A204.1 (cell line): ENCODE measurements around the gene RFX7.

Experiments used
- FAIRE-seq: peaks from 2 replicates; lab custom pipeline; 2012; peaks lifted over from hg19 to GRCh38; lab: Jason Lieb, UNC

The RFX7 gene

DNA sequence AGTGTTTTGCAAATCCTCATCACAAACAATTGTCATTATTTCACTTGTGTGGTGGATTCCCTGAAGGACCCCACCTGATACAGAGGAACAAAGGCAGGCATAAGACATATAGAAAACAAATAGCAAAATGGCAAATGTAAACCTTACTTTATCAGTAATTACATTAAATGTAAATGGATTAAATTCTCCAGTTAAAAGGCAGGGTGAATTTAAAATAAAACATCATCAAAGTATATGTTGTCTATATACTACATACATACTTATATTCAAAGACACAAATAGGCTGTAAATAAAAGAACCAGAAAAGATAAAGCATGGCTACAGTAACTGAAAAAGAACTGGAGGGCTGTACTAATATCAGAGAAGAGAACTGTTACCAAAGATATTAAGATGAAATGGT lies 117.3 kb downstream of the RFX7 start:
- peak; percentile 9 for FAIRE-seq

DNA sequence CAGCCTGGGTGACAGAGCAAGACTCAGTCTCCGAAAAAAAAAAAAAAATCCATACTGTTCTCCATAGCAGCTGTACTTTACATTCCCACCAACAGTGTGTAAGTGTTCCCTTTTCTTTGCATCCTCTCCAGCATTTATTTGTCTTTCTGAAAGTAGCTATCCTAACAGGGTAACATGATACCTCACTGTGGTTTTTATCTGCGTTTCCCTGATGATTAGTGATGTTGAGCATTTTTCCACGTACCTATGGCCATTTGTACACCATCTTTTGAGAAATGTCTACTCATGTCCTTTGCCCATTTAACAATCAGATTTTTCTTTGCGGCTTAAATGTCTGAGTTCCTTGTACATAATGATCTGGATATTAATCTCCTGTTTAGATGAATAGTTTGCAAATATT lies 119.3 kb downstream of the RFX7 start:
- FAIRE-seq = no peak

DNA sequence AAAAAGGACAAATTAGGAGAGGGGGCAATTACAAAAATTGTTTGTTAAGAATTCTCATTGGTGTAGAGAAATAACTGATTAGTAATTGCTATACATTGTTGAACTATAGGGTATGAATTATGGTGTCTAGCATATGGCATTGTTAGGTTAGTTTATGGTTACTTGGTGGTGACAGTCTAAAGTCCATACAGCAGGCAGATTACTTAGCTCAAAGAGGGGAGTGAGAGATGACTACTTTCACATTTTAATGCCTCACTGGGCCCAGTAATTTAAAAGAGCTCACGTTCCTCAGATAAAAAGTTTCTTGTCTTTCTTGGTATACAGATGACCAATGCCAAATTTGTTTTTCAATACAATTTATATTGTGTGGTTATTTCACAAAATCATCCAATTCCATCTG lies 137.8 kb downstream of the RFX7 start:
- FAIRE-seq = no peak

DNA sequence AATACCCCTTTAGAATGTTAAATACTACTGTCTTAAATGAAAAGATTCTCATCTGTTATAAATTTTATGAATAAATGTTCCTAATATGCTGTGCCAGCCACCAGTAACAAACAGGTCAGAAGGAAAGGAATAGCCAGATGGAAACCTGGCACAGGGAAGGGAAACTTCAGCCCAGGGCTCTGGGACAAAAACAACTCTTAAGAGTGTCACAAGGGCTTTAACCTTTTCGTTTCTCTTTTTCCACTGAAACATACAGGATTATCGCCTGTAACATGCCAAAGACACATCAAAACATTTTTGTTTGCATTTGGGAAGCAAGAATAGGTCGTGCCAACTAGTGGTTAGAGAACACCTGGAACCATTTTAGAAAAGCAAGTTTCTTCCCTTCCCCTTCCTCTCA lies 141.2 kb downstream of the RFX7 start:
- no peak for FAIRE-seq

DNA sequence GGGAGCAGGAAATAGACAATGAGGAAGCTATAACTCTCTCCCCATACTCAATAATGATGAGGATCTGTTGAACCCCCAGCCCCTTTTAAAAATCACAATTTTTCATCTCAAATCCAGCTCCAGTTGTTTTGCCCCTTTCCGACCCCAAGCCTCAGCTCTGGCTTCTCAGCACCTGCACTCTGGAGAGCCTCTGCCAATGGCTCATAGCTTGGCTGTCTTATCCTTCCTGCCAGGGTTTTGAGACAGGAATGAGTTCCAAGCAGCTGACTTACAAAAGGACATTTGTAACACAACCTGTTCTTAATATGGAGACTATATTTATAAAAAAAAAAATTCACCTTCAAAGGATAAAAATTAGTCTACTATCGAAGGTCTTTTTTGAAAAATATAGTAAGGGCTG lies 144.4 kb downstream of the RFX7 start:
- FAIRE-seq = no peak

DNA sequence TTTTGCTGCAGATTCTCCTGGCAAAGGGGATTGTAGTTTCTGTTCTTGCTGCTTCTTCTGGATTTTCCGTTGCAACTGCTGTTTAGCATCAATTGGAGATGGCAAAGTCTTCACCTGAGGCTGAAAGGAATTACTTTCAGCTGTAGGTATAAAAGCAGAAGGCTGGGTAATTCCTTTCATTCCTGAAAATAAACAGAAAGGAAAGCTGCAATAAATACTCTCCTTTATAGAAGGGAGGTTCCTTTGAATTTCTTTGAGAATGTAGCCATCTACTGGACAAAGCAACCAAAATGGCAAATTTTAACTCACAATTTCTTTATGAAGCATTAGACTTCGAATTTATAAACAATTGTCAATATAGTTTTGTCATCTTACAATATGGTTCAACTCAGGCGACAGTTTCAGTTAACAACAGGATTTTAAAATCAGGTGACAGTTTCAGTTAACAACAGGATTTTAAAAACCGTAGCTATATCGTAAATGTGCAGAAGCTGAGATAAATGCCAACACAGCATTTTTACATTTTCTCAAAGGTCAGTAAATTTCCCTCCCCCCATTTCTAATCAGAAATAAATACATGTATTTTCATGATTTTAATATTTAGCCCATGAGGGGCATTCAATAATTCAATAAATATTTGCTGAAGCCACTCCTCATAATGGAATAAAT lies 145.3 kb downstream of the RFX7 start:
- FAIRE-seq = peak; percentile 80

DNA sequence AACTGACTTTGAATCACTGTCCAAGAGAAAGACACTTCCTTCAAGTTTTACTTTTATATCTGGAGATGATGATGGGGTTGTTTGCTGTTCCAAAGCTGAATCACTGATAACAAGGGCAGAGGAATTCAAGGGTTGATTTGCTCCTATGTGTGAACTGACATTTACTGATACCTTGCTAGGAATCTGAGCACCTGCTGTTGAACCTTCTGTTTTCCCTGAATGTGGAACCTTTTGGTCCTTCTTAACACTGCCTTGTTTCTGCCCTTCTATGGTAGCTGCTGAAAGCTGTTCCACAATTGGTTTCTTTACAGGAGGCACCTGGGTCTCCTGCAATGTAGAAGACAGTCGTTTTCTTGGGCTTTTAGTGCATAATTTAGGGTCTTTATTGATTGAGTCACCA lies 148.3 kb downstream of the RFX7 start:
- no peak for FAIRE-seq

DNA sequence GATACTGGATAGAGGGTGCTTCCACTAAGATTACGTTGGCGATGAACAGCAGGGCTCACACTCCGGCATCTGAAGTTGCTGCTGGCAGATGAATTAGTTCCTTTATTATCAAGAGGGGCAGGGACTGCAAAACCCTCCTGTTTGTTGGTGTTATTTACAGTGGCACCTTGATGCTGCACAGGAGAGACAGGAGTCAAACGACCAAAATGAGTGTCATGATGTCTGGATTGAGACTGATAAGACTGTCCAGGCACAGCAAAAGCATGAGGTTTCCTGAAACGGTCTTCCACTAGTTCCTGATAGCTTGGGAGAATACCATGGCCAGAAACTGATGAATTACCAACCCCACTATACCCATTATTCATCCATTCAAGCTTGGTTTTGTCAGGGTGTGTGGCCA lies 149.5 kb downstream of the RFX7 start:
- FAIRE-seq = no peak

DNA sequence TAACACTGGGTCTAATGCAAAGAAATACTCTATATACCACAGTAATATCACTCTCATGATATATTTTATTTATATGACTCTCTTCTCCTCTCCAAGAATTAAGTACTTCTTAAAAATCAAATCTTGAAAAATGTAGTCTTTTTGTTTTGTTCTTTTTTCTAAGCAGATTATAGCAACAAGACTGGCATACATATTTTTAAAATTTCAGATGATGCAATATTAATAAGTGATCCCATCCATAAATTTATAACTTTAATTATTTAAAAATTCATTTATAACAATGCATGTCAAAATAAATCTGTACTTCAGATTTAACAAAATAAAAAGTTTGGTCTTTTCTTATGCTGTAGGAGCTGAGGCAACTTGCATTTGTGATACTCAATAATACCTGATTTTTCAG lies 155.3 kb downstream of the RFX7 start:
- no peak for FAIRE-seq

DNA sequence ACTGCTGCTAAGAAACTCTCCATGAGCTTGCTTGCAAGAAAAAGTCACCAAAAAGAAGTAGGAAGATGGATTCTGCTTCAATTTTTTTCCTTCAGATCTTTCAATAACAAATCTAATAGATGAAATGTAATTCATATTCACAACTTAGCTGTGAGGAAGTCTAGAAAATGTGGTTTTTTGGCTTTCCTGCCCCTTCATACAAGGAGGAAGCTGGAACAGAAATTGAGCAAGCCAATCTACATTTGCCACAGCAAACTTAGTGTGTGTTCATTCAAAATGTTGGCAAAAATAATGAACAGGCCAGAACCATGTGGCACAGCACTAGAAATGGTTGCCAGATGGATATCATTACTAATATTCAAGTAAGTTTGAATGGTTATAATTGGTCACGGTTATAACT lies 157.1 kb downstream of the RFX7 start:
- no peak for FAIRE-seq

DNA sequence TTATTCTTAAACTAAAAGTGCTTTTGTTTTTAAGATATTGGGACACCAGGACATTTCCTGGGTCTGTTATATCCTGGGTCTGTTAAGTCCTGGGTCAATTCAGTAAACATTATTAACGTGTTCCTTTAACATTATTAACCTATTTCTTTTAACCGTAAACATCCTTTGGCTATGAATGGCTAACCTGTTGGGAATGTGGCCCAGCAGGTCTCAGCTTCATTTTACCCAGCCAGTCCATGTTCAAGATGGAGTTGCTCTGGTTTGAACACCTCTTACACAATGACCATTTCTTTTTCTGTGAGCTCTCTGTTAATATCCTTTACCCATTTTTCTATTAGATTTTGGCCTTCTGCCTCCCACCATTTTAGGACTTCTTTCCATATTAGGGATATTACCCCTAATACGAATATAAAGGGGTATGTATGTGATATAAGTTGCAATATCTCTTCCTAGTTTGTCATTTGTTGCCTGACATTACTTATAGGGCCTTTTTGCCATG lies 161.4 kb downstream of the RFX7 start:
- no peak for FAIRE-seq

DNA sequence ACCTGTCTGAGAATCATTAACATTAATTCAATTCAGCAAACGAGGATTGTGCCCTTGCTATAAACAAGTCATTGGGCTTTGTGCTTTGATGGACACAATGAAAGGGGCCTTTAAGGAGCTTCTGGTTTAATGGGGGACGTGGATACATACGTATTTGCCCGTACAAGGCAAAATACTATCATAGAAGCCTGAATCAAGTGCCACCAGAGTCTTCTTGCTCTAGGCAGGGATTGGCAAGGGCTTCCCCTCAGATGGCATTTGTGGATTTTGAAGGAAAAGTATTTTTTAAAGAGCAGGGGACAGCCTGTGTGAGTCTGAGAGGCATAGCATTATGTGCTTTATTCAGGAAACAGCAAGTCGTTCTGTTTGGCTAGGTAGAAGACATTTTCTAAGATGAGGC lies 166.6 kb downstream of the RFX7 start:
- no peak for FAIRE-seq

DNA sequence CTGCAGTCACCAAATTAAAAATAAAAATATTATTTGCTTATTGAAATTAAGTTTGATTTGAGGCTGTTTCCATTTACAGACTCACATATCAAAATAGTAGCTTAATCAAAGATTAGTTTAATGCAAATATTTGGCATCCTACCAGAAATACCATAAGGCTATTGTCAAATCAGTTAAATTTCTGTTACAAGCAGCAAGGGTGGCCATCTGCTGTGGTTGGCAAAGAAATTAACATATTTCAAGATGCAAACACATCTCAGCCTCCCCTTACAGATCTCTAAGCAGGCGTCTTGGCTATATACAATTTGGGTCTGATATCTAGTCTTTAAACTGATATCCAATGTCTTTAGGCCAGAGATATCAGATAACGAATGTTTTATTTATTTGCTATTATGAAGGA lies 167.0 kb downstream of the RFX7 start:
- FAIRE-seq = no peak

DNA sequence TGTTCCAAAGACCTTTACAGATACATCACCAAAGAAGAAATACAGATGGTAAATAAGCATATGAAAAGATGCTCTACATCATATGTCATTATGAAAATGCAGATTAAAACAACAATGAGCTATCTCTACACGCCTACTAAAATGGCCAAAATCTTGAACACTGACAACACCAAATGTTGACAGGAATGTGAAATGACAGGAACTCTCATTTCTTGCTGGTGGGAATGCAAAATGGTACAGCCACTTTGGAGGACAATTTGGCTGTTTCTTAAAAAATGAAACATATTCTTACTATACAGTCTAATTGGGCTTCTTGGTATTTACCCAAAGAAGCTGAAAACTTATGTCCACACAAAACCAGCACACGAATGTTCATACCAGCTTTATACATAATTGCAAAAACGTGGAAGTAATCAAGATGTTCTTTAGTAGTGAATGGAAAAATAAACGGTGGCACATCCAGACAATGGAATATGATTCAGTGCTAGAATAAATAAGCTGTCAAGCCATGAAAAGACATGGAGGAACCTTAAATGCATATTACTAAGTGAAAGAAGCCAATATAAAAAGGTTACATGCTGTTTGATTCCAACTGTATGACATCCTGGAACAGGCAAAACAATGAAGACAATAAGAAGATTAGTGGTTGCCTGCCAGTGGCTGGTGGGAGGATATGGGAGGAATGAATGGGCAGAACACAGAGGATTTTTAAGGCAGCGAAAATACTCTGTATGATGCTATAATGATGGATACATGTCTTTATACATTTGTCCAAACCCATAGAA lies 169.0 kb downstream of the RFX7 start:
- FAIRE-seq = no peak

DNA sequence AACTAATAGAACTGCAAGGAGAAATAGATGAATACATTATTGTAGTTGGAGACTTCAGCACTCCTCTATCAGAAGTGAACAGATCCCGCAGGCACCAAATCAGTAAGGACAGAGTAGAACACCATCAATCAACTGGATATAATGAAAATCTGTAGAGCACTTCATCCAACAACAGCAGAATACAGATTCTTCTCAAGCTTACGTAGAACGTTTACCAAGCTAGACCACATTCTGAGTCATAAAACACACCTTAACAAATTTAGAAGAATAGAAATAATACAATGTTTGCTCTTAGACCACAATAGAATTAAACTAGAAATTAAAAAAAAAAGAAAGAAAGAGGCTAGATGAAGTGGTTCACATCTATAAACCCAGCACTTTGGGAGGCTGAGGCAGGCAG lies 179.5 kb downstream of the RFX7 start:
- no peak for FAIRE-seq

DNA sequence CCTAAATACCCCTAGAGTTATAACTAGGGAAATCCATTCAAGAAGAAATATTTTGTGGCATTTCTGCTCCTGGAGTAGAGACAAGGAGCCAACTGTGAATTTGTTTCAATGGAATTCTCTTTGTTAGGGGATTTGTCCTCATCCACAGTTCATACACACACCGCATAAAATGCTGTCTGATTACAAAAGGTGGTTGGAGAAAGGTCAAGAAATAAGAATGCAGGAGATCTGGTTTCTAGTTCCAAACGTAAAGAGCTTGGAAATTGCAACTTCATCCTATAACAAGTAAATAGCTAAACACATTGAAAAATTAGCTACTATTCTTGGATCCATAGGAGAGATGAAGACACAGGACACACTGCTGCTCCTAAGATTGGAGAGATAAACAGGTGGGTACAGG lies 184.0 kb downstream of the RFX7 start:
- FAIRE-seq = no peak

DNA sequence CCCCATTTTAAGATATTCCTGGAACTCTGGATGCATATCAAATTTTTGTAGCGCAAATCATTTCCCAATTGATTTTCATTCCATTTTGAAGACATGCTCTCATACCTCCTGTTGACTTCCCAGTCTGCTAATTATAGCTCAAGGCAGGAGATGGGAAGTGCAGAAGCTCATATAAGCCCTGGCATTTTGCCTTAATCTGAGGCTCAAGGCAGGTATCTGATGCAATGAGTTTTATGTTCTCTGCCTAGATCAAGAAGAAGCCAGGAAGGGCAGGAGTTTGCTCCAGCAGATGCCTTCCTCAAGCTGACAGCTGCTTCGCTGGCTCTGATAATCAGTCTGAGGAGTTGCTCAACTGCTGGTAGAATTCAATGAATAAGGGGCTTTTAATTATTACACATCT lies 184.7 kb downstream of the RFX7 start:
- no peak for FAIRE-seq

DNA sequence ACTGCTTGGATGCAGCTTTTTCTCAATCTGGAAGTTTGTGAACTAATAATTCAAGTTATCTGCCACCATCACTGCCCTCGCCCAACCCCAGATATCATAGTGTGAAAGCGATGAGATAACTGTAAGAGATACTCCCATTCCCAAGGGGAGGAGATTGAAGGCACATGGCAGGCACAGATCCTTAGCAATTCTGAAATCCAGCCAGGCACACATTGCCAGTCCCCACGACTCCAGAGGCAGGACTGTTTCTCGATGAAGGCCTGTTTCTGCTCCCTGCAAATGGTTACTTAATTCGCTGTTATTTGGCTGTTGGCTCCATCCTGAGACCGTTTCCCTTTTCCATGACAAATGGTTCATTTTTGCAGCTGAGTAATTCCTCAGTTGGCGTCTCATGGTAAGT lies 187.1 kb downstream of the RFX7 start:
- no peak for FAIRE-seq

DNA sequence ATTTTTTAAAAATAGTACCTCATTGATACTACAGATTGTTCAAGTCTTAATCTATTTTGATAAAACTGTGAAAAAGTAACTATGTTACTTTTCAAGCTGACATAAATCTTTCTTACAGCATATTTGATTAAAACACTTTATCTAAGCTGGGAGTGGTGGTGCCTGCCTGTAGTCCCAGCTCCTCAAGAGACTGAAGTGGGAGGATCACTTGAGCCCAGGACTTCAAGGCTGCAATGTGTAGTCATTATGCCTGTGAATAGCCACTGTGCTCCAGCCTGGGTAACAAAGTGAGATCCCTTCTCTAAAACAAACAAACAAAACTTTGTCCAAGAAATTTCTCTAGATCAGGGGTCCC lies 190.7 kb downstream of the RFX7 start:
- FAIRE-seq = no peak

DNA sequence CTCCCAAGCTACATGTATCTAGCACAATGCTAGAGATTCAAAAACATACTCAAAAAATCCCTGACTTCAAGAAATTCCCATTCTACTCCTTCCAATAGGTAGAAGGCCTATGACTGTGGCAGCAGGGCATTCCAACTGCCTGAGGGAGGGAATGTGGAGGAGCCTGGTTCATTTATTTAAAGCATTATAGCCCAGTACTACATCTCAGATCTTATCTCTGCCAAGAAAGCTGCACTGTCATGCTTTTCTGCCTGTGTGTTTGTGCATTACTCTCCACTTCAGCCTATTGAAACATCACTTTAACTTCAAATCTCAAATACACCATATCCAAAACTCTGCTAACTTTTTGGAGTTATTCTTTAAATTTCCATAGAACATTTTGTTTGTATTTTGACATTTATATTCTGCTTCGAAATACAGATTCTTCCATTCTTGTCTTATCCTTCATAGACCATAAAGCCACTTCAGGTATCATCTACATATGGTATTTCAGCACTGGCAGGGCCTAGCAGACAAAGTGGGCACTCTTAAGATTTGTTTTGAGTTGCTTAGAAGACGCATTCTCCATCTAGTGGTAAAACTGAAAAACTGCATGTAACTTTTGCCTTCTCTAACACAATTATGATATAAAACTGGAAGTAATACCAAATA lies 191.2 kb downstream of the RFX7 start:
- FAIRE-seq = peak; percentile 97

DNA sequence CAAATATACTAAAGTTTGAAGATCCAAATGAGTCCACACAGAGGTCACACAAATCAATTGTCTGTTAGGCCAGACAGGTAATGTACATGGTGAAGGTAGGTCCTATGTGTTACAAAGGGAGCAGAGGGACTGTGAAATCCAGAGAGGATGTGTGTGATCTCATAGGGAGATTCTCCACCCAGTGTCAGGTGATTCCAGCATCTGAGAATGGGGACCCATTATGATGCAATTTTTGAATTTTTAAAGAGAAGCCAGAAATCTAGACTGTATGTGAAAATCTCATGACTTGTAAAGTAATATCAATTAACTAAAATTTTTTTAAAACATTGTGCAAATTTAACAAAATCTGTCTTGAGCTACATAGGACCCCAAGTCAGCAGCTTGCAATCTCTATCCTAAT lies 192.0 kb downstream of the RFX7 start:
- no peak for FAIRE-seq

DNA sequence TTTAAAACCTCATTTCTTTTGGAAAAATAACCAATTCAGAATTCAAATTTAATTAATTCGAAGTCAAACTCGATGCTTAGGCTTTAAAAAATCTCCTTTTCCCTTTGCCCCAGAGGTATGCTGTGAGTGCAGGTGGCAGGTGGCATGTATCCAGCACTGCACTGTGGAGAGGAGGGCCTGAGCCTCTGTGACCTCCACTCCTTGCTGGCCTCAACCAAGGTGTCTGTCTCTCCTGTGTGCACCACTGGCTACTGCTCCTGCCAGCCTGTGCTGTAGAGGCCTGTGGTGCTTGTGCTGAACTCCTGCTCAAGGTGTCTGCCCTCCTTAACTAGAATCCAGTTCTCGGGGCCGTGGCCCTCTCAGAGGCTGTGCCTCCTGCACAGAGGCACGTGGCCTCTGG lies 194.1 kb downstream of the RFX7 start:
- FAIRE-seq = no peak

DNA sequence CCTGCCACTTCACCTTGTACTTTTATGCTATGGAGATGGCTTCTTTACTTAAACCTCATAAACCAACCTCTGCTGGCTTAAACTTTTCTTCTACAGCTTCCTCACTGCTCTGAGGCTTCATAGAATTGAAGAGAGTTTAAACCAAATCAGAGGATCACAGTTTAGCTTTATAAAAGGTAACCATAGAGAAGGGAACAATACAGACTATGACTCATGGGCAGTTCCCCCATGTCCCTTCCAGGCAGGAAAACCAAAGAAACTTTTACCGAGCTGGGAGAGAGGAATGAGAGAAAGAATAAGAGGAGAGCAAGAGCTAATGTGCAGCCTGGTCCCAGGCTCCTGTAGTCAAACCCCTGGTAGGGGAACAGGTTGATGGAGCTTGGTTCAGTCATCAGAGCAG lies 196.3 kb downstream of the RFX7 start:
- FAIRE-seq = no peak
